Fibroblast of peridontal ligament (primary cell): Measurements from ENCODE around the gene RAB31.

Source experiments
- DNase-seq: peaks from one replicate; pipeline ENCODE4 v3.0.0-alpha.2; 2010; ENCODE audit errors: extremely low read depth

The RAB31 gene

DNA sequence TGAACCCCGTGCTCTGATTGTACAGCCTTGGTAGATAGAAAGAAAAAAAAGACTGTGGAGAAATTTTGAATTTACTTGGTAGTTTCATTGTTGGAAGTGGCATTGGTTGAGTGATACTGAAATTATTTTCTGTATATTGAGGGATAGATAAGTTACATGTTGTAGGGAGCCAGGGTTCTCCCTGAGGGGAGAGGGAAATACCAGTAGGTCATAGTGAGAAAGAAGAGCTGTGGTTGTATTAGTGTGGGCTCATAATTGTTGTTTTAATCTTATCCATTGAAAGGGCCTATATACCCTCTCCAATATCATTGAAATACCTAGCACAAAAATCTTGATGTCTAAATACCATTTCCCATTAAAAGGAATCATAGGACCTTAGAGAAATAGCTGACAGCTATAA is 16.9 kb upstream of the RAB31 start:
- DNase-seq = no peak

DNA sequence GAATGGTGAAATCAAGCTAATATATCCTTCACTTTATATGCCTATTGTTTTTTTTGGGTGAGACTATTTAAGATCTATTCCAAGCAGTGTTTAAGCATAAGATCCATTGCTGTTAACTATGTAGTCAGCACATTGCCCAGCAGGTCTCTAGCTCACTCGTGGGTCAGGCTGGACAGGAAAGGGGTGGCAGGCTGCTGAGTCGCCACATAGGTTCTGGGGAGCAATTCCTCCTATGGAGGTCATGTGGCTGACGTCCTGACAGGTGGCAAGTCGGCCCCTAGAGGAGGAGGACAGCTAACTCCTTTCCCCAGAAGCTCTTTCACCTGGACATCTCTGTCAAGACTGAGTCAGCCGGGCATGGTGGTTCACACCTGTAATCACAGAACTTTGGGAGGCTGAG is 13.9 kb upstream of the RAB31 start:
- DNase-seq = no peak

DNA sequence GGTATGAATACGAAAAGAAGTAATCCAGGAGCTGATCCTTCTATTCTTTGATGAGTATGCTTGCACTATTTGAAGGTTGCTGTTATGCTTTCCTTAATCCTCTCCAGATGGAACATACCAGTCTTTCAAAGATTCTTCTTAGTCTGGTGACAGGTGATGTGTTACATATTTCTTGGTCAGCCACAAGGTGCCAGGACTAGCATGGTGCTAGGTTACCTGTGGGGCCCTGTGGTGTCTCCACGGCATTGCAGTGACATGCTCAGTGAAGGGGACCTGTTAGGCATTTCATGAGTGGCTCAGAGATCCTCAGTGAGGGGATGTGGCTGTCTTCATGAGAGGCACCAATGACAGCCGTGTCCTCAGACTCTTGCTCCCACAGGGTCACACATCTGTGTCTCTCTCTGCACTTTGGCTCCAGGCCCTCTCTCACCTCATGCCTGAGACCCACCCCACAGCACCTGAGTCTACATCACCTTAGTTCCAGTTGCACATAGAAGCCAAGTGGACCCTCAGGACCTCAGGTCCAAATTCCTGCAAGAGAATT is 13.1 kb upstream of the RAB31 start:
- no peak for DNase-seq

DNA sequence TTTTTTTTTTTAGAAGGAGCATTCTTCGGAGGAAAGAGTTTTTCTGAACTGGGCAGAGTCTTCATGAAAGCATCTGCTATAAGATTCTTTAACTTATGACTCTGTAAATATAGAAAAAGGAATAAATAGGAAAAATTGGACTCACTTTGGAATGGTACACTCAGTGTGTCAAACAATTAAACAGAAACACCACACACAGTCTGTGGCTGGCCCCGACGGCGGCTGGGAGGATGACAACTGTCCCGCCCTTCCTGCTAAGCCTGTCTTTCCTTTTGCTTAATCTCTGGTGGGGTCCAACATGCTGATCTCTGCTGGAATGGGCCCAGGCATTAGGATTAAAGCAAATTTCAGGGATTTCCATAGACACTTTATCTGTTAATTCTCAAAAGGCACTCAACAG is 12.5 kb upstream of the RAB31 start:
- no peak for DNase-seq

DNA sequence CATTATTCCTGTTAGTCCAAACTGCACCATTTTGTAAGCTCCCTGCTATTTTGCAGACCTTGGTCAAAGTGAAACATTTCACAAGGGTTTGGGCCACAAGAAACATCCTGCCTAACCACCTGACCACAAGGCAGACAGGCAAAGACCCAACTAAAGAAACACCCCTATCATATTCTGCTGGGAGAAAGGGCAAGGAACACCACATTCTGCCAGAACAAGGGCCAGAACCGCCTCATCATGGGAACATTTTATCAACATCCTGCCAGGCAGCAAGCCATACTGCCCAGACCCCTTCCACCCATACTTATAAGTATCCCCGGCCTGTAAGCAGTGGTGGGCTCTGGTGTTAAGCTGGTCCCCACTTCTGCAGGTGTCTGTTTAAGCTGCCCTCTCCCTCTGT is 12.0 kb upstream of the RAB31 start:
- DNase-seq = peak; percentile 53

DNA sequence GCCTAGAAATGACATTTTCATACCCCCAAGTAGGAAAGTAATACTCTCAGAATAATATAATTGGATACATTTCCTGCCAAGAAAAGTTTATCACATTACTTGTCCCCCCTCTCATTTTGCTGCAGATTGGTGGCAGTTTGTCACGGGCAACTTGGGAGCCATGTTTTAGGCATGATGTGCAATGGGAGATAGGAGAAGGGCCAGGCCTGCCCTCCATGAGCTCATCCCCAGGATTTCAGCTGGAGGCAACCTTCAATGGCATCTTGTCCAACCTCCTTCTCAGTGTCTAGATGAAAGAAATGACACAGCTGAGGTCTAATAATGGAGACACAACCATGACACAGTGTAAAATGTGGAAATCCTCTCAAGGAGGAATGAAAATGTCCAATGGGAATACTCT is 11.4 kb upstream of the RAB31 start:
- DNase-seq = no peak

DNA sequence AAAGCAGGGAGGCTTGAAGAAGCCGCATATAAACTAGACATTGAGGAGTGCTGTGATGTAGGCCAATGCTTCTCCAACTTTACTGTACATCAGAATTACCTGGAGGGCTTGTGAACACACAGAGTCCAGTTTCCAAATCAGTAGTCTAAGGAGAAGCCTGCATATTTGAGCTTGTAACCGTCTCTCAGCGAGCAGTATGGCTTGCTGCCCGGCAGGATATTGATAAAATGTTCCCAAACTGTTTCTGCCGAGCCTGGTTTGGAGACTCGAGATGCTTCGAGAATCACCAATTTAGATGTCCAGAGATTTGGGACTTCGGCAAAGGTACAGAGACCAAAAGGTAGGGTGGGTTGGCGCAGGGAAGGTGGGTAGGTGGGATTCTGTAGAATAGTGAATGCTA is 11.0 kb upstream of the RAB31 start:
- no peak for DNase-seq

DNA sequence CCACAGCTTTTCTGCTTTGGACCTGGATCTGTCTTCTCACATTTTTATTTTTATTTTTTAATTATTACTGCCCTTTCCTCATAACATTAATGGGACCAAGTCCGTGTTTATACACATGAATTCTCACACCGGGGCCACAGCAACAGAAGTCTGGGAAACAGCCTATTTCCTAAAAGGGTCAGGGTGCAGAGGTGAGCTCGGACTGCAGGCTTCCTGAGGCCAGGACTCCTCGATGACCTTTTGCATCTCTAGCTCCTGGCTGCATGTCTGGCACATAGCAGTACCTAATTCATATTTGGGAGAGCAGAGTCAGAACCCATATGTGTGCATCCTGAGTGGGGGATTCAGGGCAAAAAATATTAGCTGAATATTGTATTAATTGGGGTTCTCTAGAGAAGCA is 9.6 kb upstream of the RAB31 start:
- DNase-seq = no peak

DNA sequence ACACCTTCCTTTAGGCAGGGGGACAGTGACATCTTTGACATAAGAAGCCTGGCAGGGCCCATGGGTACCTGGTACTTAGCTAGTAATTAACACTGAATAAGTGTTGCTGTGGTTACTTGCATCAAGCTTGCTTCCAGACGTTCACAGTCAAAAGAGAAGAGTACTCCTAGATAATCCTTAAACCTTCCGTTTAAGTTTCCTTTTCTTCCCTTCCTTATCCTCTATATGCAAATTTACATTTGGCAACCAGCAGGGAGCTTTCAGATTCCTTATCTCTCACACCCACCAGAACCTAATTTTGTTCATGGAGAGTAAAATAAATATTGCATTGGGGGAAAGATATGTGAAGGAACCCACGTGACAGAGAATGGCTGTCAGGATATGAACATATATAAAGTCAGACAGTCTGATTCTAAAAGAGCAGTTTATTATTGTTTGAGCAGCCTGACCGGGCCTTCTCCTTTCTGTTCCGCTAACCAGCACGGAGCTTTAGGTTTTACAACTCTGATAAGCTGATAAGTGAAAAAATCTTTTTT is 7.8 kb upstream of the RAB31 start:
- DNase-seq = no peak

DNA sequence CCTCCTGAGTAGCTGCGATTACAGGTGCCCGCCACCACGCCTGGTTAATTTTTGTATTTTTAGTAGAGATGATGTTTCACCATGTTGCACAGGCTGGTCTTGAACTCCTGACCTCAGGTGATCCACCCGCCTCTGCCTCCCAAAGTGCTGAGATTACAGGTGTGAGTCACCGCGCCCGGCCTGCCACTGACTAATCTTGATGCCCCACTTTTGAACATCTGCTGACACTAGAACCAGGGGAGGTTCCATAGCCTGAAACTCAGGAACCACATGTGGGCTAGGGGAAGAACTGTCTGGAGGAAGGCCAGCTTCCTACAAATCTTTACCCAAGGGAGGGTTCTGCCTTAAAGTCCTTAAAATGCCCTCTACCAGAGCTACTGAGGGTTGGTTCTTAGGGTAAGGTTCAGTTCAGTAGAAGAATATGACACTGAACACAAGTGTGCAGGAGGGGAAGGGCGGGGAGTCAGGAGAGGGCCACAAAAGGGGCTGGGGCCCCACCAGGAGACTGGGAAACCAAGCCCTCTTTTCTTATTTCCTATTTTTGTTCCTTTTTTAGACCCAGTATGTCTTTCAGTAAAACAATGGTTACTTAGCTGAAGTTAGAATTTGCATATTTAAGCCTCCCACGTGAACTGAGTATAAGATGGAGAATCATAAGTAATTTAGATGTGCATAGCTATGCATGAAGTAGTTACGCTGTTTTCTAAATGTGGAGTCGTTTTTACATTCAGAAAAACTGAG is 6.3 kb upstream of the RAB31 start:
- DNase-seq = no peak

DNA sequence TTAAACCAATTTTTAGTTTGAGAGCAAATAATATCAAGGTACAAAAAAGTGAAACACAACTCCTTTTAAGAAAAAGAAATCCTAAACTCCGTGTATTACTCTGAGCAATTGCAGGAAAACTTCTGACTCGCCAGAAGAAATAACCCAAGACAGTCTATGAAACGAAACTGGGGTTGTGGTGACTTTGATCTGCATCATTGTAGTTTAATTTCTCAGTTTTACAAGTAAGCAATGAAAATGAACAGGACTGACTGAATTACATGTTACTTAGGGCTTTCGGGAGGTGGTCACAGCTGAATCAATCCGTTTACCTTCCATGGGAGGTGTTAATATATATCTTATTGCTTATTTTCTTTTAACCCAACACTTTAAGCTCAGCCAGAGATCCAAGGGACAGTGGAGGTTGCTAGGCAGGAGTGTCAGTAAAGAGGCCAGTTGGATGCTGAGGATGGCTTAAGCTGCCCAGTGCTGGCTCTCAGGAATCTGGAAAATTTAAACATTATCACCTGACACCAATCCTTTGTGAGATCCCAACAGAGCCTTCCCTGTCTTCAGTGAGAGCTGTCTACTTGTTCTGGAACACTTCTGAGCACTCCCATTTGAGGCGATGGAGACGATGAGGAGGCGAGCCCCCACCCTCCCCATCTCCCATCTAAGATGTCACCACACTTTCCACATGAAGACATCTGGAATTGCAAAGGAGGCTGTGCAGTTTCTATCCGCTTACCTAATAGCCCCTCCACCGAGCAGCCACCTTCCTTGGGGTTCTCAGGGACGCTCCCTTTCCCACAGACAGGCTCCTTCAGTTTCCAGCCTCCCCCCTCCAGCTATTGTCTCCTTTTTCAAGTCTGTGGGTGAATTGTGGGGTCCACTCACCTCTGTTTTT is 3.6 kb upstream of the RAB31 start:
- DNase-seq = no peak

DNA sequence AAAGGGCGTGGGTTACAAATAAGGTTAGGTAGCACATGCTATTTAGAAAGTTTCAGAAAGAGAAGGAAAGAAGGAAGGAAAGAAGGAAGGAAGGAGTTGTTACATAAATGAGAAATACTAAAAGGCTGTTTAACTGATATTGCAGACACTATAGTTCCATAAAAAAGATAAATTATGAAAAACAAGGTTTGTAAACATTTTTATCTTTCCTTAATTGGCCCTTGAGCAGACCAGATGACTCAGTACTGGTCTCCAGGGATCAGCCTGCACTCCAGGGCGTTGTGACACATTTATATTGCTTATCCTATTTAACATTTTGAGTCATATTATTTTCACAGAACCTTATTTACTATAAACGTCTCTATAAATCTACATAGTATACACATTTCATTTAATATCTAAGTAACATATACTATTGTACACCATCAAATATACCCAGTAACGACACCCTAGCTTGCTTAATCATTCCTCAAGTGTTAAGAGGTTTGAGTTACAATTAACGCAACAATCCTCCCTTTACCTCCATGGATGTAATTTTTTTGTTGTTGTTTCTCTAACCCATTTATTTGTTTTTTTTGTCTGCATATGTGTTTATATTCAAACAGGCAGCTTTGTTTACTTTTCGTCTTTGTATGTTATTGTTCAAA is 2.8 kb upstream of the RAB31 start:
- DNase-seq = peak; percentile 57

DNA sequence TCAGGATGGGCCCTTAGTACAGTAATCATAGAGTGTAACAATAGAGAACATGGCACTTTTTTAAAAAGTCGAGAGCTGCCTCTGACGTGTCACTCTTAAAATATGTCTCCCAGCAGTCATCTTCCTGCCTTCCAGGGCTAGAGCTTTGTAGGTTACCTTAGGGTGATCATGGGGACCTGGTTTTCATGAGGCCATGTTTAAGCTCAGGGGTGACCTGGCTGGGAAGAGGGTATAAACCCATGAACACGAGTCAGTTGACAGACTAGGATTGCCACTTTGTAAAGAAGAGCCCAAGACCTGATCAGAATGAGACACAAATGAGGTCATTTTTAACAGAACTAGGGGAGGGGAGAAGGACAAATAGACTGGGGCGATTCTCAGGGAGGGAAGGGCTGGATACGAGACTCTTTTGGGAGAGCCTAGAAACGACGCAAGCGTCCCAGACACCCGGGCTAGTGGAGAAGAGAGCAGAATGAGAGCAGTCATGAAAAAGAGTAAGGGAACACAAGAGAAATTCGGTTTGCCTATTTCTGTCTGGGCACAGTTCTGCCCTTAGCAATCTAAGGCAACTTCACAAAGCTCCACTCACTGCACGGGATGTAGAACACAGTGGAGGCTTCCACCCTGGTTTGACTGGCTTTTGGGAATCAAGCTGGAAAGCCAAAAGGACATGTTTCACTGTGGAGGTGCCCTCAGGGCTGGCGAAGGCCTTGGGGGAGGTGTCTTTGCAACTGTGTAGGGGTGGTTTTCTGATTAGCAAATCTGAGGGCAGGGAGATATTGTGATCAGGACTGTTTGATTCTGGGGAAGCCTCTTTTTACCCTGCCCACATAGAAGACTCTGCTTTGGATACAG is 1.8 kb upstream of the RAB31 start:
- DNase-seq = no peak

DNA sequence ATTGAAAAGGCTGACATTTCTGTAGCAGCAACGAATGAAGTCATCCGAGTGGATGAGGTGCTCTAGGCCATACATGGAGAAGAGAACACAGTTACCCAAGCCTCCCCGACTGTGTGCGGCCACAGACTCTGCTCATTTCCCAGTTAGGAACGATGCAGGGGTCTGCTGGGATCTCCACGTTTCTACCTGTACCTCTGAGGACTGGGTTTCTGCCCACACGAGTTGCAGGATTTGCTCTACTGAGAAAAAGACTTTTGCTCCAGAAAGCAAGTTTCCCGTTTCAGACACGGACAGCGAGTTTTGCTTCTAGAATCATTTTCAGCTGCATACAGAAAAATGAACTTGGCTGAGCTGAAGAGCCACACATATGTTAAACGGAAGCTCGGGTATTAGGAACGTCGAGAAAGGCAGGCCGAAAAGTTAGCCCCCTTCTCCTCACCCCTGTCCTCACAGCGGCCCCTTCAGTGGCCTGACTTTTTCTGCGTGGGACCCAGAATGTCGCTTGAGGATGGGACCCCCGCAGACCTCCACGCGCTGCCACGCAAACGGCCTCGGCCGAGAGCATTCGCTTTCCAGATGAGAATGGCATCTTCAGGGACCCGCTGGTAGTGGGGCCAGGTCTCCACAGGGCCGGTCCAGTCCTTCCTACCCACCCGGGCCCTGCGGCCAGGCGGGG is 582 bp upstream of the RAB31 start:
- peak; percentile 63 for DNase-seq

DNA sequence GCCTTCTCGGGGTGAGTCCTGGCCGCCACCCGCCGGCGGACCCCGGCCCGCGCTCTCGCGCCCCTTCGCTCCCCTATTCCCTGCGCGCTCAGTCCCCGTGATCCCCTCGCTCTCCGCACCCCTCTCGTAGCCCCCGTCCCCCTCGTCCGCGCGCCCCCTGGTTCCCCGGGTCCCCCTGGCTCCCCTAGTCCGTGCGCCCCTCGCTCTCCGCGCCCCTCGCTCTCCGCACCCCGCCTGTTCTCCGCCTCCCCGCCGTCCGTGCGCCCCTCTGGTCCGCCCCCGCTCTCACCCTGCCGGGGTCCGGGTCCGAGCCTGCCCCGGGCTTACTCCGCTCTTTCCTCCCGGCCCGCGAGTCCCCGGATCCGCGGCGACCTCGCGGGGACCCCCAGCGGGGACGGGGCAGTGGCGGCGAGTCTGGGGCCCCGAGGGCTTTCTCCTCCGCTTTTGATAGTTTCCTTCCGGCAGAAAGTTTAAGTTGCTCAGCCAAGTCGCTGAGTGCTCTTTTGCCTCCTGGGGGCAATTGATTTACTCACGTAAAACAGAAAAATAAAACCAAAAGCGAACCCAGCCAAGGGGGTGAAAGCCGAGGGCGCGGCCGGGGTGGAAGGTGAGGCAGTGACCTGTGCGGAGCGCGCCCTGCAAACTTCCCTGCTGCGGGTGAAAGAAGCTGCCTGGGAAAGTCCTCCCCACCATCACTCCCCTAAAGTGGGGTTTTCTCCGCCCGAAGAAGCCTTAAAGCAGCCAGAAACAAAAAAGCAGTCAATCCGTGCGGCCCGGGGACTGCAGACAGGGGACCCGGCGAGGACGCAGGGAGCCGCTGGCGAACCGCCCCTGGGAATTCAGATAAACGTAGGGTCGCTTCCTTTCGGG is 568 bp downstream of the RAB31 start:
- DNase-seq = no peak

DNA sequence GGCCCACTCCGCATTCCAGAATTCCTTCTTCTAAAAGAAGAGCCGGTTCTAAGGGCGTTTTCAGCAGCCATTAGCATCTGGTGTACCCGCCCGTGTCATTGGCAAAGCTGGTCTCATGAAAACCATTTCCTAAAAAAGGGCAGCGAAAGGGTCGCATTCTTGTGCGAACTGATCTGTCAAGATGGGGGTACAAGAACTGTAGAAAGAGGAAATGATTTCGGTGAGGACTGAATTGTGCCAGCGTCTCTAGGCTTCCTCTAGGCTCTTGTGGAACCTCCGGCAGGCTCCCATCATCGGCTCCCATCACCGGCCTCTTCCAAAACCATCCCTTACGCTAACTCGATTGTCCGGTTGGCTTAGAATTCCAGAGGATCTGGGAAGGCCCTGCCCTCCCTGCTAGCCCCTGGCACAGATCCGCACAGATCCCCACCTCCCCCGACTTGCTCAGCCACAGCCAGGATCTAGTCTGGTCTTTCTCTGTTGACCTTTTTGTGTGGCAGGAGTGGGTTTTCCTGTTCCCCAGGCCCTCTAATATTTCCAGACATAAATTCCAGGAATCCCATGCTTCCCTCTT is 1.3 kb downstream of the RAB31 start:
- DNase-seq = peak; percentile 55

DNA sequence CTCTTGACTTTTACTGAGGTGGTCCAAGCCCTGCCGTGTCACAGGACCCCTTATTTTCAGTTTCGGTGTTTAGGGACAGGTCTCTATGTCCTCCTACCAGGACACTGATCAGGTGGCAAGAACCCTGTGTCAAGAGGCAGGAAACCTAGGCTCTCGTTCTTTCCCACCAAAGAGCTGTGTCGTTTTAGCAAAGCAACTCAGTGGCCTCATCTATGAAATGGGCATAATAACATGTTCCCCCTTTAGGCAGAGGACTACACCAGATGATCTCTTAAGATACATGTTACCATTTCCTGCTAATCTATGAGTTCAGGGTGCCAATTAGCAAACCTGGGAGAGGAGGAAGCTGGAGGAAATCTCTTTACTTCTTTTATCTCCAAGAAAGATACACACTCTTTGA is 1.9 kb downstream of the RAB31 start:
- DNase-seq = no peak

DNA sequence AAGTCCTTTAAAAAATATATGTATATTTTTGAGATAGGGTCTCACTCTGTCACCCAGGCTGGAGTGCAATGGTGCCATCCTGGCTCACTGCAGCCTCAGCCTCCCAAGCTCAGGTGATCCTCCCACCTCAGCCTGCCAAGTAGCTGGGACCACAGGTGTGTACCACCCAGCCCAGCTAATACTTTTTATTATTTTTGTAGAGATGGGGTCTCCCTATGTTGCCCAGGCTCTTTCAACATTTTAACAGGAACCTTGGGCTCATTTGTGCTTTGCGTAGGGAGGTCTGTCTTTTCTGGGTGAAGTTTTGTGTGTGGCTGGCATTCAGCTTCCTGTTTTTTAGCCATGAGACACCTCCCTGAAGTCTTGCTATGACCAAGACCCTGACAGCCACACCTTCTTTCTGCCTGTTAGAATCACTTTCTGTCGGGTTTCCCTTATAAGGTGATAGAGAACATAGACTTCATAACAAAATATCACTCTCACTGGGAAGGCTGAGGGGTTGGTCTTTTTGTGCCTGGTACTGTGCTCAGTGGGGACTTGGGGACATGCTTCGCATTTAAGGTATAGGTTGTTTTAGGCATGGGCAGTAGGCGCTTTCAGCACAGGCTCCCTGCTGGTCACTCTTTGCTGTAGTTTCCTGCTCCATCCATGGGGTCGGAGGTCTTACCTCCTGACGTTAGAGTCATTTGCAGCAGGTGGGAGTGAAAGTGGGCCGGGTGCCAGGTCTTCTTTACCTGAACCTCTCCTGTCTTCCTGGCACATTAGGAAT is 3.4 kb downstream of the RAB31 start:
- DNase-seq = no peak
